ENCODE data around the gene SEC24A. TPM values are rescaled to one million over a fixed set of nuclear protein-coding genes. Genes with fewer than 3 reads are reported as not detected.
"Not testable (repeated sequence)": the region's sequence is repeated elsewhere in the genome, so short reads cannot be mapped to it uniquely, and the experiment has no call there.

Gene SEC24A
- total RNA-seq, 3 donors from 2014 or later = 23.0 to 30.4 (median 23.9) TPM

- H3K4me1 ChIP-seq (ENCODE audit: low read depth) = no peaks in the 10 kb centered on the region
- no peaks in the 10 kb centered on the region for H3K9me3 ChIP-seq
- intact Hi-C loops (cut with DNase I, micrococcal nuclease) = no loop called here
- TF ChIP-seq CTCF (IDR thresholded peaks at IDR 0.05) = no peak
- no peak for DNase-seq
- ATAC-seq = no peak
- peaks cover 15% of the 10 kb centered on the region for H3K36me3 ChIP-seq (ENCODE audit: low read depth)
- no peak overlapping the region for H3K4me3 ChIP-seq
Measured at GRCh38 chr5:134692722-134693121, 44.1 kb downstream of the SEC24A start.

- no peak for TF ChIP-seq CTCF (IDR thresholded peaks at IDR 0.05)
- Histone ChIP-seq H3K9me3 (no peaks in the 10 kb centered on the region), H3K36me3 (ENCODE audit: low read depth) (peaks cover 14% of the 10 kb centered on the region), H3K4me1 (ENCODE audit: low read depth) (no peaks in the 10 kb centered on the region), H3K4me3 (no peak overlapping the region)
- DNase-seq (no peak), ATAC-seq (no peak)
- intact Hi-C loops (cut with DNase I, micrococcal nuclease) = no loop called here
Measured at GRCh38 chr5:134708301-134708700, 59.7 kb downstream of the SEC24A start.

- ATAC-seq (no peak), DNase-seq (no peak)
- Histone ChIP-seq H3K4me1 (ENCODE audit: low read depth) (no peaks in the 10 kb centered on the region), H3K9me3 (no peaks in the 10 kb centered on the region), H3K4me3 (no peak overlapping the region), H3K36me3 (ENCODE audit: low read depth) (peaks cover 18% of the 10 kb centered on the region)
- intact Hi-C loops (cut with DNase I, micrococcal nuclease) = no loop called here
- TF ChIP-seq CTCF (IDR thresholded peaks at IDR 0.05) = no peak
Measured at GRCh38 chr5:134714120-134714519, 65.5 kb downstream of the SEC24A start.

- Histone ChIP-seq H3K4me1 (ENCODE audit: low read depth) (no peaks in the 10 kb centered on the region), H3K36me3 (ENCODE audit: low read depth) (peaks cover 18% of the 10 kb centered on the region), H3K4me3 (no peak overlapping the region), H3K9me3 (no peaks in the 10 kb centered on the region)
- no peak for DNase-seq
- ATAC-seq = no peak
- no peak for TF ChIP-seq CTCF (IDR thresholded peaks at IDR 0.05)
- intact Hi-C loops (cut with DNase I, micrococcal nuclease) = no loop called here
Measured at GRCh38 chr5:134714541-134714940, 66.0 kb downstream of the SEC24A start.

GRCh38 chr5:134715466-134715865 lies 66.9 kb downstream of the SEC24A start:
- H3K9me3 ChIP-seq; DNase-seq; intact Hi-C loops (cut with DNase I, micrococcal nuclease); H3K4me1 ChIP-seq (ENCODE audit: low read depth); ATAC-seq; H3K4me3 ChIP-seq: not testable (repeated sequence)
- H3K36me3 ChIP-seq (ENCODE audit: low read depth) = peaks cover 18% of the 10 kb centered on the region

- H3K4me3 ChIP-seq = no peak overlapping the region
- no peaks in the 10 kb centered on the region for H3K9me3 ChIP-seq
- H3K36me3 ChIP-seq (ENCODE audit: low read depth) = no peaks in the 10 kb centered on the region
- DNase-seq (no peak), ATAC-seq (no peak)
- no peak for TF ChIP-seq CTCF (IDR thresholded peaks at IDR 0.05)
- intact Hi-C loops (cut with DNase I, micrococcal nuclease) = no loop called here
- no peaks in the 10 kb centered on the region for H3K4me1 ChIP-seq (ENCODE audit: low read depth)
Measured at GRCh38 chr5:134724872-134725271, 76.3 kb downstream of the SEC24A start.

Measured in mucosa of descending colon (tissue), 3 donors.